Activated B cell treated with CpG ODN at 0.5 μM for 24 hours (primary cell): ENCODE measurements around the gene MILR1. TPM values are rescaled to one million over a fixed set of nuclear protein-coding genes. Genes with fewer than 3 reads are reported as not detected.
"Not testable (repeated sequence)": the region's sequence is repeated elsewhere in the genome, so short reads cannot be mapped to it uniquely, and the experiment has no call there.

ENCODE experiments used
- ATAC-seq: fragments of 200-7000 bp; cut with Tn5 transposase; one replicate; pipeline ENCODE4 v1.10.0; 2021; ENCODE audit warnings: low read depth, mild to moderate bottlenecking, moderate library complexity
- CTCF ChIA-PET: fragments of 350-600 bp; sonication (Branson Sonifier 250); formaldehyde crosslinking; loops from one replicate; lab custom pipeline; 2021; ENCODE audit warnings: antibody characterized with exemption; lab: Charles Lee
- POLR2A ChIA-PET: fragments of 350-600 bp; sonication (Branson Sonifier 250); formaldehyde crosslinking; loops from one replicate; lab custom pipeline; 2021; ENCODE audit warnings: antibody characterized with exemption; lab: Charles Lee
- DNase-seq: peaks from one replicate; pipeline ENCODE4 v3.0.0; 2022
- H3K27ac Mint-ChIP-seq: one replicate; pipeline ENCODE4 v1.8.0; 2020; ENCODE audit warnings: mixed read lengths
- H3K27me3 Mint-ChIP-seq: one replicate; pipeline ENCODE4 v1.8.0; 2021; ENCODE audit warnings: mixed read lengths
- H3K36me3 Mint-ChIP-seq: one replicate; pipeline ENCODE4 v1.8.0; 2021; ENCODE audit warnings: low read depth, mixed read lengths
- H3K4me1 Mint-ChIP-seq: one replicate; pipeline ENCODE4 v1.8.0; 2021; ENCODE audit warnings: mixed read lengths
- H3K4me3 Mint-ChIP-seq: one replicate; pipeline ENCODE4 v1.8.0; 2020; ENCODE audit warnings: mild to moderate bottlenecking, mixed read lengths
- H3K9me3 Mint-ChIP-seq: one replicate; pipeline ENCODE4 v1.8.0; 2020; ENCODE audit warnings: mixed read lengths
- CTCF ChIP-seq: fragments of 200-600 bp; IDR thresholded peaks from one replicate; pipeline ENCODE4 v1.8.0; 2022; ENCODE audit warnings: antibody characterized with exemption, mild to moderate bottlenecking
- intact Hi-C: fragments of 100-400 bp; cut with micrococcal nuclease; formaldehyde crosslinking; loops from one replicate; pipeline ENCODE4 v1.15.1; 2024
- total RNA-seq: library from RNA; stranded (reverse); gene quantifications from 2 replicates; pipeline ENCODE4 v1.2.3, GENCODE V29; 2022

MILR1 gene
- total RNA-seq, 1 donor from 2014 or later = 13.9 TPM

GRCh38 chr17:64491994-64492393, 43.1 kb downstream of the MILR1 start:
- intact Hi-C loops = loop anchor here (1.0 to 5.0 kb wide), 4 partner anchors 15 to 185 kb away; partner anchors contain the start of genes CEP95 and DDX5
- peaks cover 36% of the 10 kb centered on the region for H3K4me1 Mint-ChIP-seq
- no peaks in the 10 kb centered on the region for H3K9me3 Mint-ChIP-seq
- CTCF ChIA-PET = interaction anchor here (0.8 to 5.7 kb wide), 7 partner anchors 10 to 86 kb away, joined by 3 to 174 read pairs (median 4); no protein-coding TSS in a partner anchor
- peaks cover 65% of the 10 kb centered on the region for H3K36me3 Mint-ChIP-seq
- TF ChIP-seq CTCF = no peak
- DNase-seq = no peak
- no peak overlapping the region for H3K27ac Mint-ChIP-seq
- no peak overlapping the region for H3K4me3 Mint-ChIP-seq
- POLR2A ChIA-PET = interaction anchor here (0.6 to 7.5 kb wide), 5 partner anchors 14 to 147 kb away, joined by 3 to 295 read pairs (median 5); partner anchors contain the start of genes CEP95 and DDX5
- ATAC-seq = no peak
- no peaks in the 10 kb centered on the region for H3K27me3 Mint-ChIP-seq

- Mint-ChIP-seq H3K27ac (peak overlapping the region; percentile 24), H3K4me3 (no peak overlapping the region)
Measured at GRCh38 chr17:64492481-64493109, 43.7 kb downstream of the MILR1 start.

GRCh38 chr17:64494121-64494520, 45.2 kb downstream of the MILR1 start:
- DNase-seq = no peak
- ATAC-seq = no peak
- peaks cover 73% of the 10 kb centered on the region for H3K36me3 Mint-ChIP-seq
- intact Hi-C loops = loop anchor here (5.0 kb wide), 1 partner anchor 172 kb away; no protein-coding TSS in a partner anchor
- ChIA-PET CTCF (interaction anchor here (0.6 to 6.6 kb wide), 2 partner anchors 74 to 945 kb away, joined by 4 to 67 read pairs; no protein-coding TSS in a partner anchor), POLR2A (interaction anchor here (0.6 to 7.5 kb wide), 2 partner anchors 12 to 914 kb away, joined by 7 to 295 read pairs; partner anchors contain the start of genes CEP95 and DDX5)
- H3K4me1 Mint-ChIP-seq = peaks cover 54% of the 10 kb centered on the region
- H3K9me3 Mint-ChIP-seq = no peaks in the 10 kb centered on the region
- H3K27me3 Mint-ChIP-seq = no peaks in the 10 kb centered on the region
- peak overlapping the region; percentile 39 for H3K4me3 Mint-ChIP-seq
- TF ChIP-seq CTCF = no peak
- H3K27ac Mint-ChIP-seq = peak overlapping the region; percentile 21

More at GRCh38 chr17:64492481-64493109, 43.7 kb downstream of the MILR1 start:
- TF ChIP-seq CTCF = peak; percentile 85
- Mint-ChIP-seq H3K36me3 (peaks cover 66% of the 10 kb centered on the region), H3K9me3 (no peaks in the 10 kb centered on the region), H3K4me1 (peaks cover 42% of the 10 kb centered on the region), H3K27me3 (no peaks in the 10 kb centered on the region)
- DNase-seq = no peak
- intact Hi-C loops = loop anchor here (2.0 to 5.0 kb wide), 2 partner anchors 14 to 170 kb away; partner anchors contain the start of genes CEP95 and DDX5
- no peak for ATAC-seq
- POLR2A ChIA-PET = interaction anchor here (7.5 kb wide), 1 partner anchor 14 kb away, joined by 295 read pairs; the partner anchor contains the start of genes CEP95 and DDX5
- CTCF ChIA-PET = interaction anchor here (0.6 to 5.7 kb wide), 5 partner anchors 15 to 74 kb away, joined by 3 to 174 read pairs (median 3); no protein-coding TSS in a partner anchor

GRCh38 chr17:64495300-64495699, 46.4 kb downstream of the MILR1 start:
- intact Hi-C loops, DNase-seq, H3K27me3 Mint-ChIP-seq, H3K9me3 Mint-ChIP-seq, ATAC-seq: not testable (repeated sequence)
- Mint-ChIP-seq H3K4me1 (peaks cover 60% of the 10 kb centered on the region), H3K27ac (peak overlapping the region; percentile 31), H3K4me3 (peak overlapping the region; percentile 100), H3K36me3 (peaks cover 75% of the 10 kb centered on the region)
- ChIA-PET POLR2A (interaction anchor here (0.6 to 7.5 kb wide), 5 partner anchors 11 to 730 kb away, joined by 4 to 295 read pairs (median 5); partner anchors contain the start of genes CEP95 and DDX5), CTCF (interaction anchor here (6.6 kb wide), 1 partner anchor 75 kb away, joined by 67 read pairs; no protein-coding TSS in a partner anchor)

- Mint-ChIP-seq H3K36me3 (peaks cover 75% of the 10 kb centered on the region), H3K4me3 (peak overlapping the region; percentile 100), H3K4me1 (peaks cover 69% of the 10 kb centered on the region), H3K27ac (peak overlapping the region; percentile 99), H3K9me3 (no peaks in the 10 kb centered on the region), H3K27me3 (no peaks in the 10 kb centered on the region)
- intact Hi-C loops = loop anchor here (2.0 kb wide), 2 partner anchors 40 to 152 kb away; no protein-coding TSS in a partner anchor
- ATAC-seq = no peak
- CTCF ChIA-PET = interaction anchor here (0.5 to 6.6 kb wide), 6 partner anchors 9 to 693 kb away, joined by 3 to 67 read pairs (median 4); no protein-coding TSS in a partner anchor
- no peak for DNase-seq
- no peak for TF ChIP-seq CTCF
- POLR2A ChIA-PET = interaction anchor here (0.5 to 7.5 kb wide), 23 partner anchors 10 to 723 kb away, joined by 3 to 295 read pairs (median 4); partner anchors contain the start of genes CCDC47, CEP95, DDX42 and DDX5
Measured at GRCh38 chr17:64496348-64496785, 47.5 kb downstream of the MILR1 start.
